Transverse colon (tissue), 3 donors: Measurements from ENCODE around the gene GCAT.

ENCODE experiments used
- CTCF ChIP-seq, 5 experiments: fragments of 200-600 bp in 3 of 5; fragments of 450-650 bp in 2 of 5; sonication (generic) in 3 of 5; IDR thresholded peaks; 1 replicate in 2 of 5; 2 replicates in 3 of 5; pipeline ENCODE4 v1.5.1; 2016 to 2017; ENCODE audit warnings: antibody characterized with exemption in 5 of 5, inconsistent platforms in 3 of 5, mild to moderate bottlenecking in 2 of 5, moderate library complexity in 1 of 5
- EP300 ChIP-seq: sonication (generic); formaldehyde crosslinking; IDR thresholded peaks from one replicate; pipeline ENCODE4 v1.6.1; 2017; ENCODE audit warnings: antibody characterized with exemption, low read depth
- POLR2A ChIP-seq: fragments of 450-650 bp; IDR thresholded peaks from one replicate; pipeline ENCODE4 v1.6.1; 2016; ENCODE audit warnings: antibody characterized with exemption, mild to moderate bottlenecking, moderate library complexity

DNA sequence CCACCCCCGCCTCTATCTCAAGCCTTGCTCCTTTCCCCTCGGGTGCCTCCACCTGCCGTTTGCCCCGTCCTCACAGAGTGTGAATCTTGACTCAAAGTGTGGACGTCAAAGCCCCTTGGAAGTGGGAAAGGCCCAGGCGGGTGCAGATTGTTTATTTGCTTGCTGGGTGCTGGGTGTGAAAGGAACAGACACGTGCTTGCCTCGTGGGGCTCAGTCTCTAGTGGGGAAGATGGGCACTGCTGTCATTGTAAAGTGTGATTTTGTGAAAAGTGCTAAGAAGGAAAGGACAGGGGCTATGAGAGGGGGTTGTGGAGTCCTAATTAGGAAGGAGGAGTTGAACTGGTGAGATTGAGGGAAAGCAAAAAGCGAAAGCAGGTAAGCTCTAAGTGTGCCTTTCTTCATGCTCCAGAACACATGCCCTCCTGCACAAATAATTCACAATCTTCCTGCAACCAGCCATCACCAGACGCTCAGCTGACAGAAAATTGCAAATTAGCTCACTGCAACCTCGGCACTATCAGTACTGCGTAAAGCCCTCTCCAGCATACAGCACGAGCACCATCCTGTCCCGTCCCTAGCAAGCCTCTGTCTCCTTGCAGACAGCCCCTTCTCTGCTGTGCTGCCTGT lies 9.7 kb upstream of the GCAT start:
- TF ChIP-seq CTCF (IDR thresholded peaks at IDR 0.05) (no peak), EP300 (no peak), POLR2A (no peak)
